Upper lobe of right lung (tissue), 1 donor: ENCODE measurements around the gene SCAMP4. TPM values are rescaled to one million over a fixed set of nuclear protein-coding genes. Genes with fewer than 3 reads are reported as not detected.

ENCODE experiments used
- ATAC-seq: fragments of 200-7000 bp; cut with Tn5 transposase; one replicate; pipeline ENCODE4 v1.9.1; 2020; ENCODE audit warnings: mild to moderate bottlenecking, moderate library complexity
- DNase-seq: peaks from one replicate; pipeline ENCODE4 v3.0.0-alpha.2; 2020
- H3K27ac ChIP-seq: fragments of 200-600 bp; one replicate; pipeline ENCODE4 v1.8.0; 2022
- H3K27me3 ChIP-seq: fragments of 200-600 bp; one replicate; pipeline ENCODE4 v1.8.0; 2022; ENCODE audit warnings: mild to moderate bottlenecking
- H3K36me3 ChIP-seq: fragments of 200-600 bp; one replicate; pipeline ENCODE4 v1.8.0; 2022
- H3K4me1 ChIP-seq: fragments of 200-600 bp; one replicate; pipeline ENCODE4 v1.8.0; 2022
- H3K4me3 ChIP-seq: fragments of 200-600 bp; one replicate; pipeline ENCODE4 v1.8.0; 2022; ENCODE audit warnings: mild to moderate bottlenecking
- H3K9me3 ChIP-seq: fragments of 200-600 bp; one replicate; pipeline ENCODE4 v1.8.0; 2022
- CTCF ChIP-seq: fragments of 200-600 bp; IDR thresholded peaks from one replicate; pipeline ENCODE4 v1.8.0; 2022; ENCODE audit warnings: antibody characterized with exemption
- intact Hi-C: fragments of 100-400 bp; cut with DNase I; formaldehyde crosslinking; loops from one replicate; pipeline ENCODE4 v1.11.0; 2022
- total RNA-seq: library from RNA; stranded (reverse); fragmentation: NEBNext Ultra II Directional; extraction: Animal tissue kit (Norgen Biotek cat#: 25700); gene quantifications from one replicate; pipeline ENCODE4 v1.2.1, GENCODE V29; 2021
- donor health status: DM: no; HTN: yes; CAD: no; lungs with severe emphysema.

Gene SCAMP4
- total RNA-seq, 1 donor from 2014 or later = 73.2 TPM

DNA sequence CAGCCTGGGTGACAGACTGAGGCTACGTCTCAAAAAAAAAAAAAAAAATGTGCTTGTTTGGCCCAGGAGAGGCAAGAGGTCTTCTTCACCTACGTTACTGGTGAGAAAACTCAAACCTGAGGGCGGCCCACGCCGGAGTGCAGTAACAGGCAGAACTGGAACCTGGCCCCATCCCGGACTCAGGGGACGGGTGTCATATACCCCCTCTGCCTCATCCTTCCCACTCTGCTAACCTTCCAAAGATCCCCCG is 414 bp upstream of the SCAMP4 start:
- Histone ChIP-seq H3K27ac (peak overlapping the region; percentile 71), H3K27me3 (no peaks in the 10 kb centered on the region), H3K4me1 (peaks cover 22% of the 10 kb centered on the region), H3K9me3 (no peaks in the 10 kb centered on the region), H3K36me3 (no peaks in the 10 kb centered on the region), H3K4me3 (no peak overlapping the region)
- ATAC-seq (no peak), DNase-seq (no peak)
- no peak for TF ChIP-seq CTCF
- intact Hi-C loops = no loop called here

DNA sequence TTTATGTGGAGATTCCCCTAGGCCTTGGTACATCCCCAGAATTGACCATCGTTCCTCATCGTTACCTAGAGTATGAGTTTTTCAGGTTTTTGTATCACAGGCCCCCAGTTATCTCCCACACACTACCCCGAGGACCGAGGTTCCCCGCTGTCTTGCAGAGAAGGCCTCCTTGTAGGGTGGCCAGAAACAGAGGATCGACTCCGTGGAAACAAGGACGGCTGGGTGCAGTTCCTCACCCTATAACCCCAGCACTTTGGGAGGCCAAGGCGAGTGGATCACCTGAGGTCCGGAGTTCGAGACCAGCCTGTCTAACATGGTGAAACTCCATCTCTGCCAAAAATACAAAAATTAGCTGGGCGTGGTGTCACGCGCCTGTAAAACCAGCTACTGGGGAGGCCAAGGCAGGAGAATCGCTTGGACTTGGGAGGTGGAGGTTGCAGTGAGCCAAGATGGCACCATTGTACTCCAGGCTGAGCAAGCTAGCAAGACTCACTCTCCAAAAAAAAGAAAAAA is 720 bp downstream of the SCAMP4 start:
- no peaks in the 10 kb centered on the region for H3K9me3 ChIP-seq
- no peak for TF ChIP-seq CTCF
- DNase-seq = no peak
- intact Hi-C loops = no loop called here
- H3K4me3 ChIP-seq = peak overlapping the region; percentile 63
- H3K27ac ChIP-seq = peak overlapping the region; percentile 71
- H3K36me3 ChIP-seq = no peaks in the 10 kb centered on the region
- no peaks in the 10 kb centered on the region for H3K27me3 ChIP-seq
- H3K4me1 ChIP-seq = peaks cover 28% of the 10 kb centered on the region
- no peak for ATAC-seq

GRCh38 chr19:1906985-1907562 is 1.9 kb downstream of the SCAMP4 start:
- H3K4me1 ChIP-seq = peaks cover 28% of the 10 kb centered on the region
- intact Hi-C loops = no loop called here
- H3K9me3 ChIP-seq = no peaks in the 10 kb centered on the region
- no peaks in the 10 kb centered on the region for H3K27me3 ChIP-seq
- no peak overlapping the region for H3K4me3 ChIP-seq
- H3K36me3 ChIP-seq = no peaks in the 10 kb centered on the region
- DNase-seq (no peak), ATAC-seq (no peak)
- TF ChIP-seq CTCF = no peak
- peak overlapping the region; percentile 63 for H3K27ac ChIP-seq

- peak; percentile 5 for ATAC-seq
- no peak for TF ChIP-seq CTCF
Measured at GRCh38 chr19:1907563-1908363, 2.6 kb downstream of the SCAMP4 start.

DNA sequence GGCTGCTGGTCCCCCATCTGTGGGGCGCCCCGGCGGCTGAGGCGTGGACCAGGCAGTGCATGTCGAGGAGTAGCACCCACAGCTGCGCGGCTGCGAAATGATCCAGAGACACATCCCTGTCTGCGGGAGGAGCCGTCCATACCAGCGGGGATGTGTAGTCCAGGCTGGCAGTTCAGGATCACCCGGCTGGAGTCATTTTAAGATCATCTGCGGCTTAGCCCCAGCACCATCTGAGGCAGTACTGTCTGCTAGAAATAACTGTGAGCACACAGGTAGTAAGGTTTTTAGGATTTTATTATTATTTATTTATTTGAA is 3.1 kb downstream of the SCAMP4 start:
- Histone ChIP-seq H3K9me3 (no peaks in the 10 kb centered on the region), H3K4me1 (peaks cover 28% of the 10 kb centered on the region), H3K27me3 (no peaks in the 10 kb centered on the region), H3K4me3 (peak overlapping the region; percentile 13), H3K27ac (peak overlapping the region; percentile 63), H3K36me3 (peaks cover 8% of the 10 kb centered on the region)
- no peak for ATAC-seq
- no peak for TF ChIP-seq CTCF
- intact Hi-C loops = no loop called here
- DNase-seq = no peak

More at GRCh38 chr19:1907563-1908363, 2.6 kb downstream of the SCAMP4 start:
- Histone ChIP-seq H3K27me3 (no peaks in the 10 kb centered on the region), H3K9me3 (no peaks in the 10 kb centered on the region), H3K4me1 (peaks cover 28% of the 10 kb centered on the region), H3K4me3 (peak overlapping the region; percentile 13), H3K36me3 (peaks cover 3% of the 10 kb centered on the region), H3K27ac (peak overlapping the region; percentile 63)
- intact Hi-C loops = no loop called here
- DNase-seq = peak; percentile 79
